T-helper 2 cell treated with Interferon-gamma antibody and Interleukin-4, amounts not matched to agents 5 μg/mL and 100 μg/mL, for 36 hours (primary cell): ENCODE data around the gene DOCK9.

Source experiments
- DNase-seq: peaks from one replicate; pipeline ENCODE4 v3.0.0; 2021; ENCODE audit warnings: low spot score
- H3K27ac Mint-ChIP-seq: one replicate; pipeline ENCODE4 v1.8.0; 2021; ENCODE audit warnings: mild to moderate bottlenecking, mixed read lengths
- H3K27me3 Mint-ChIP-seq: one replicate; pipeline ENCODE4 v1.8.0; 2021; ENCODE audit warnings: low read depth, mixed read lengths
- H3K36me3 Mint-ChIP-seq: one replicate; pipeline ENCODE4 v1.8.0; 2021; ENCODE audit warnings: low read depth, mixed read lengths
- H3K4me1 Mint-ChIP-seq: one replicate; pipeline ENCODE4 v1.8.0; 2021; ENCODE audit warnings: low read depth, mixed read lengths
- H3K4me3 Mint-ChIP-seq: one replicate; pipeline ENCODE4 v1.8.0; 2022; ENCODE audit warnings: mild to moderate bottlenecking, moderate library complexity, mixed read lengths
- H3K9me3 Mint-ChIP-seq: one replicate; pipeline ENCODE4 v1.8.0; 2021; ENCODE audit warnings: mixed read lengths

DOCK9 gene

DNA sequence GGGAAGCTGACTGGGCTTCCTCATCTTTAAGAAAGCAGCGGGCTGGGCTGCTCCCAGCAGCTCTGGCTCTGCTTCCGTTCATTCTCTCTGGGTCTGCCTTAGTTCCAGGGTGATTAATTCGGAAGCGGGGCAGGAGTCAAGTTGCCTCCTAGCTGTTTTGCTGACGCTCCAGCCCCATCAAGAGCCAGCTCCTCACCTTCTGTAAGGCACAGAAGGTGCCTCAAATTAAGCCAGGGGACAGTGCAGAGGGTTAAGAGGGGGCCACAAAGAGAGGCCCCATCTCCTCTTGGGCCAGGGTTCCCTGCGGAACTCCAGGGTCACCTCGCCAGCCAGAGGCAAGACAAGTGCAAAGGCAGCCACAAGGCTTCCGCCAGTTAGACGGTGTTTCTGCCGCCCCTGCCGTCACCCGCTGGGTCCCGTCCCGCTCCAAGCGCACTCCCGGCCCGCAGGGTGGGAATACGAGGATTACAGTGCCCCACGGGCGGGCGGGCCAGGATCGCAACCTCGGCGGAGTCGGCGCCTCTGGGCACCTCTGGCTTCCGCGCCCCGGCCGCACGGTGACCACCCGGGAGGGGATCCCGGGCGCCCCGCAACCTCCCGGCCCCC, 225.9 kb downstream of the DOCK9 start:
- no peak for DNase-seq
- H3K4me3 Mint-ChIP-seq: no peak overlapping the region
- H3K27me3 Mint-ChIP-seq: peaks cover 55% of the 10 kb centered on the region
- H3K4me1 Mint-ChIP-seq: no peaks in the 10 kb centered on the region
- peaks cover 4% of the 10 kb centered on the region for H3K36me3 Mint-ChIP-seq
- peaks cover 13% of the 10 kb centered on the region for H3K9me3 Mint-ChIP-seq
- H3K27ac Mint-ChIP-seq: no peak overlapping the region

DNA sequence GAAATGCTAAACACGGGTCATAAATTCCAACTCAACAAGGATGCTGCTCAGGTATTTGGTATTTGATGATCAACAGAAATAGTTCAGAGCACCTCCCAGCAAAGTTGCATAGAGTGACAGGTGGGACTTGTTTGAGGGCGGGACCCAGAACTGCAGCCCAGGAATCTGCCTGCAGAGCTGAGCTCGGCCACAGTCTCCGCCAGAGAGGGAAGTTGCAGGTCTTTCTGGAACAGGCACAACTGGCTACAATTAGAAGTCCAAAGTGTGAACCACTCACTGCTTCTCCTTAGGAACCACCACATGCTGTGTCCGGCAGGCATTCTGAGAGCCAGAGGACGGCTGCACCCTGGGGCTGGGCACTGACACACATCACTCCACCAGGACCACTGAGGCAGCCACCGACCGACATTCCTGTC, 226.5 kb downstream of the DOCK9 start:
- Mint-ChIP-seq H3K4me3 (no peak overlapping the region), H3K4me1 (no peaks in the 10 kb centered on the region), H3K9me3 (peaks cover 13% of the 10 kb centered on the region), H3K27ac (no peak overlapping the region), H3K36me3 (peaks cover 4% of the 10 kb centered on the region), H3K27me3 (peaks cover 53% of the 10 kb centered on the region)
- DNase-seq: no peak

DNA sequence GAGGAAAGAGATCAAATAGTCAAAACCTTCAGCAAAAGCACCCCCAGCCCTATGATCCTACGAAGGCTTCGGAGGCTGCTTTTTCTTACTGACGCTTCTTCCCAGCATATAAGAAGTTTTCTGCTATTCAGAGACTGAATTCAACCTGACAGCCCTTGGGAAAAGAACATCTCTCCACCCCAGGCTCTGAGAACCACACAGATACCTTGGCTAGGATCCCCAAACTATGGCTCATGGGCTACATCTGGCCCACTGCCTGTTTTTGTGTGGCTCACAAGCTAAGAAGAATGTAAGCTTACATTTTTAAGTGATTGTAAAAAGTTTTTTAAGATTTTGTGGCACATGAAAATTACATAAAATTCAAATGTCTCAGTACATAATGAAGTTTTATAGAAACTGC, 228.4 kb downstream of the DOCK9 start:
- DNase-seq: no peak
- H3K27ac Mint-ChIP-seq: no peak overlapping the region
- peaks cover 4% of the 10 kb centered on the region for H3K36me3 Mint-ChIP-seq
- no peaks in the 10 kb centered on the region for H3K4me1 Mint-ChIP-seq
- no peak overlapping the region for H3K4me3 Mint-ChIP-seq
- H3K9me3 Mint-ChIP-seq: peaks cover 7% of the 10 kb centered on the region
- H3K27me3 Mint-ChIP-seq: peaks cover 46% of the 10 kb centered on the region

DNA sequence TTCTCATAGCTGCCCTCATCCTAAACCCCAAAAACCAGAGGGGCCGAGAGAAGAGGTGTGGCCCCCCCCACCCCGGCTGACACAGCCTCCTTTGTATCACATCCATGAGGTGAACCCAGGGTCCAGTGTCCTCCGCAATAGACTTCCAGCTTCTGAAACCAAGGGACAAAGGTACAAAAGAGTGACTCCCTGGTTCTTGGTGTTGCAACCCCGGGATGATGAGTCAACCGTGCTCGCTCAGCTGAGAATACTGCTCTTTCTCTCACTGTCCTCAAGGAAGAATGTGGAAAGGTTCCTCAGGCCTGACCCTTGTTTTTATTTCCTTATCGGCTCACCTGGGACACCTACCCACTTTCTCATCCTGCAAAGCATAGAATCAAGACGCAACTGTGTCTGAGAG, 230.9 kb downstream of the DOCK9 start:
- Mint-ChIP-seq H3K27me3 (peaks cover 27% of the 10 kb centered on the region), H3K4me1 (no peaks in the 10 kb centered on the region), H3K4me3 (no peak overlapping the region), H3K27ac (no peak overlapping the region), H3K36me3 (no peaks in the 10 kb centered on the region), H3K9me3 (no peaks in the 10 kb centered on the region)
- no peak for DNase-seq
